Measurements from ENCODE around the gene MMADHC. TPM values are rescaled to one million over a fixed set of nuclear protein-coding genes. Genes with fewer than 3 reads are reported as not detected.

MMADHC gene
- total and polyA plus RNA-seq, 9 of the 15 experiments (the other 6 are each of a cell fraction or from before 2014, with no cell fraction given), result 187 to 850 (median 271) TPM

DNA sequence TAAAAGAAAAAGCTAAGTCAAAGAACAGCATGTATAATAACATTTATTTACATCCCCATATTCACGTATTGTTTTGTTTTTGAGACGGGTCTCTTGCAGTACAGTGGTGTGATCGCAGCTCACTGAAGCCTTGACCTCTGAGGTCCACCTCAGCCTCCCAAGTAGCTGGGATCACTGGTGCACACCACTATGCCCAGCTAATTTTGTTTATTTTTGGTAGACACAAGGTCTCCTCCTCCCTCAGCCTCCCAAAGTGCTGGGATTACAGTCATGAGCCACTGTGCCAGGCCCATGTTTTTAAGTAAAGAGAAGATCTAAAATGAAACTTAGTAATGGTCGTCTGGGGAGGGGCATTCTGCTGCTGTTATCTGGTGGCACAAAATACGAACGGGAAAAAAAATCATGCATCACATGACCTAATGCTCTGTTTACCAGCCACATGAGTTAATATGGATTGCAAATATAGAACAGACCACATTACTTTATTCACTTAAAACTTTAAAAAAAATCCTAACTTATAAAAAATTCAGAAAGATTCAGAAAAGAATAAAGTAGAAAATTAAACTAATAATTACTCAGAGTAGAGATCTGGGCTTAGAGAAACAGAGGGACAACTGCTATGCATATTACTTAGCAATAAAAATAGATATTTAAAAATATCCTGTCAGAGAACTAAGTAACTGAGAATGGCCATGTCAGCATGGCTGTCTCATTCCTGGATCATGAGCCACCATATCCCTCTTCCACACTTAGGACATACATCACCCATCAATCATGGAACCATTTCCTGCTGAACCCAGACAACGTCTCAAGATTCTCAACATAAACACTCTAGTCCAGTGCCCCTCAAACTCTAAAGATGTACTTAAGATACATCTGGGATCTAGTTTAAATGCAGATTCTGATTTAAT is 7.3 kb downstream of the MMADHC start:
- Histone ChIP-seq H3K9ac (ENCODE audit: insufficient read depth in 1 of 2, low read depth in 2 of 2, low read length in 2 of 2) (no peak overlapping the region), H2AFZ (ENCODE audit: low read depth, low read length) (no peak overlapping the region), H3K36me3 (ENCODE audit: control insufficient read depth, insufficient read depth, low read length) (peaks cover 98% of the 10 kb centered on the region), H3K27me3 (ENCODE audit: control insufficient read depth in 2 of 2, insufficient read depth in 2 of 2, low read length in 2 of 2) (no peaks in the 10 kb centered on the region), H3K4me1 (replicated peaks in 1 of 2; ENCODE audit: control insufficient read depth in 2 of 2, insufficient read depth in 2 of 2, low read length in 2 of 2) (peaks cover 0 to under 1% of the 10 kb centered on the region in 2 experiments; a peak in 2 of 5 replicates), H3K4me2 (ENCODE audit: insufficient read depth, low read length) (no peak overlapping the region), H3K27ac (ENCODE audit: extremely low read depth, low read depth, low read length) (no peak overlapping the region), H3K9me1 (ENCODE audit: control insufficient read depth, insufficient read depth, low read length) (no peaks in the 10 kb centered on the region), H3K79me2 (ENCODE audit: control insufficient read depth, insufficient read depth, low read length) (peaks cover 35% of the 10 kb centered on the region), H3K4me3 (no peak overlapping the region), H4K20me1 (replicated peaks; ENCODE audit: control insufficient read depth, insufficient read depth, low read length) (no peaks in the 10 kb centered on the region), H3K9me3 (replicated peaks; ENCODE audit: control insufficient read depth, insufficient read depth, low read depth, low read length) (no peaks in the 10 kb centered on the region)
- TF ChIP-seq XRCC5 (IDR thresholded peaks at IDR 0.05; ENCODE audit: low read depth, low read length), result no peak
- TF ChIP-seq, protein P1, sequence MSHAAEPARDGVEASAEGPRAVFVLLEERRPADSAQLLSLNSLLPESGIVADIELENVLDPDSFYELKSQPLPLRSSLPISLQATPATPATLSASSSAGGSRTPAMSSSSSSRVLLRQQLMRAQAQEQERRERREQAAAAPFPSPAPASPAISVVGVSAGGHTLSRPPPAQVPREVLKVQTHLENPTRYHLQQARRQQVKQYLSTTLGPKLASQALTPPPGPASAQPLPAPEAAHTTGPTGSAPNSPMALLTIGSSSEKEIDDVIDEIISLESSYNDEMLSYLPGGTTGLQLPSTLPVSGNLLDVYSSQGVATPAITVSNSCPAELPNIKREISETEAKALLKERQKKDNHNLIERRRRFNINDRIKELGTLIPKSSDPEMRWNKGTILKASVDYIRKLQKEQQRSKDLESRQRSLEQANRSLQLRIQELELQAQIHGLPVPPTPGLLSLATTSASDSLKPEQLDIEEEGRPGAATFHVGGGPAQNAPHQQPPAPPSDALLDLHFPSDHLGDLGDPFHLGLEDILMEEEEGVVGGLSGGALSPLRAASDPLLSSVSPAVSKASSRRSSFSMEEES (CRISPR knock-in tag; IDR thresholded peaks at IDR 0.05), result peak; percentile 48
- TF ChIP-seq HLTF (IDR thresholded peaks at IDR 0.05), result no peak
- peak; percentile 48 for ATAC-seq
- ChIA-PET POLR2A (interaction anchor here (0.7 kb wide), 1 partner anchor 19 kb away, joined by 3 read pairs; no protein-coding TSS in a partner anchor), CTCF (ENCODE audit: low intra/inter-chr PET ratio) (no interaction called here)
- in situ Hi-C loops (cut with MboI) (no loop called here), intact Hi-C loops (cut with micrococcal nuclease) (no loop called here)
- no peak for DNase-seq (ENCODE audit: extremely low read depth in 1 of 4, low spot score in 3 of 4)
- no peak for FAIRE-seq
- whole genome bisulfite sequencing (ENCODE audit: insufficient coverage, low coverage, missing lambda C conversion rate), result 86% methylated on average over 7 of the region's 7 CpGs
- no TSS peak for BruUV-seq (replicated peaks)

Data from K562 (cell line).